Activated CD8-positive, alpha-beta memory T cell treated with anti-CD3 and anti-CD28 coated beads, Interleukin-2, amount 10 ng/mL, durations not matched to agents 7 days and 5 days (primary cell): ENCODE results near the gene TOGARAM2. TPM values are rescaled to one million over a fixed set of nuclear protein-coding genes. Genes with fewer than 3 reads are reported as not detected.
"Not testable (repeated sequence)": the region's sequence is repeated elsewhere in the genome, so short reads cannot be mapped to it uniquely, and the experiment has no call there.

Experiments
- ATAC-seq: fragments of 150-1000 bp; cut with Tn5 transposase; one replicate; pipeline ENCODE4 v1.10.0; 2021; ENCODE audit warnings: moderate library complexity
- CTCF ChIA-PET: fragments of 350-600 bp; sonication (Branson Sonifier 250); formaldehyde crosslinking; loops from one replicate; lab custom pipeline; 2021; ENCODE audit warnings: antibody characterized with exemption; lab: Charles Lee
- DNase-seq: peaks from one replicate; pipeline ENCODE4 v3.0.0-alpha.2; 2020
- H3K27ac Mint-ChIP-seq: one replicate; pipeline ENCODE4 v1.8.0; 2021; ENCODE audit warnings: mild to moderate bottlenecking, mixed read lengths
- H3K27me3 Mint-ChIP-seq: one replicate; pipeline ENCODE4 v1.8.0; 2021; ENCODE audit warnings: mixed read lengths
- H3K36me3 Mint-ChIP-seq: one replicate; pipeline ENCODE4 v1.8.0; 2021; ENCODE audit warnings: mild to moderate bottlenecking, mixed read lengths
- H3K4me1 Mint-ChIP-seq: one replicate; pipeline ENCODE4 v1.8.0; 2021; ENCODE audit warnings: mixed read lengths
- H3K4me3 Mint-ChIP-seq: one replicate; pipeline ENCODE4 v1.8.0; 2021; ENCODE audit warnings: mild to moderate bottlenecking, moderate library complexity, mixed read lengths
- H3K9me3 Mint-ChIP-seq: one replicate; pipeline ENCODE4 v1.8.0; 2022; ENCODE audit warnings: low read depth, mixed read lengths
- total RNA-seq, 2 experiments: library from RNA; stranded (reverse); gene quantifications; one replicate each; pipeline ENCODE4 v1.2.3, GENCODE V29; 2021

The TOGARAM2 gene
- total RNA-seq, 2 experiments from 2014 or later = 15.0 to 23.9 TPM

- Mint-ChIP-seq H3K9me3 (no peaks in the 10 kb centered on the region), H3K27ac (no peak overlapping the region), H3K4me1 (no peaks in the 10 kb centered on the region), H3K36me3 (no peaks in the 10 kb centered on the region), H3K4me3 (no peak overlapping the region), H3K27me3 (no peaks in the 10 kb centered on the region)
- peak; percentile 31 for DNase-seq
- ATAC-seq = no peak
- CTCF ChIA-PET = no interaction called here
Observed at GRCh38 chr2:29072251-29072650, 91.2 kb downstream of the TOGARAM2 start.

GRCh38 chr2:29072971-29073725 is 92.0 kb downstream of the TOGARAM2 start:
- no peaks in the 10 kb centered on the region for H3K27me3 Mint-ChIP-seq
- CTCF ChIA-PET = no interaction called here

DNA sequence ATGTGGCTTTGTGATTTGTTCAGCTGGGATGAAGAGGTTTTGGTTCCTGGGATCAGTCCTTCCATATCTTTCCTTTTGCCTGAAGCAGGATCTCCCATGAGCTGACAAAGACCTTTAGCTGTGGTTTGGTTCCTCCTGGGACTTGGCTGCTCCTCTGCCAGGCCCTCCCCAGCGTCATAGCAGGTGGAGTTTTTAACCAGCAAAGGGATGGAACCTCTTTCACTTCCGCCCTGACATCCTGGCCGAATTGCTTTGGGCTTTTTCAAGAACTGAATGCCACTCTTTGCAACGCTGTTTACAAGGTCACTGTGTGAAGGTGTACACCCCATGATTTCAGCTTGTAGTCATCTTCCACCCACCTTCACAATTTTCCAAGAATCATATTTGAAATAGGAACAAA is 92.8 kb downstream of the TOGARAM2 start:
- ATAC-seq (no peak), DNase-seq (peak; percentile 21)
- CTCF ChIA-PET = no interaction called here
- Mint-ChIP-seq H3K4me1 (no peaks in the 10 kb centered on the region), H3K27me3 (no peaks in the 10 kb centered on the region), H3K36me3 (no peaks in the 10 kb centered on the region), H3K9me3 (no peaks in the 10 kb centered on the region), H3K4me3 (no peak overlapping the region), H3K27ac (no peak overlapping the region)

More at GRCh38 chr2:29072971-29073725, 92.0 kb downstream of the TOGARAM2 start:
- H3K27ac Mint-ChIP-seq = no peak overlapping the region
- no peaks in the 10 kb centered on the region for H3K36me3 Mint-ChIP-seq
- no peak overlapping the region for H3K4me3 Mint-ChIP-seq
- no peaks in the 10 kb centered on the region for H3K9me3 Mint-ChIP-seq
- no peaks in the 10 kb centered on the region for H3K4me1 Mint-ChIP-seq
- ATAC-seq = no peak
- DNase-seq = peak; percentile 19

- Mint-ChIP-seq H3K27me3 (no peaks in the 10 kb centered on the region), H3K4me3 (no peak within 1 kb of the TSS), H3K27ac (no peak within 1 kb of the TSS), H3K4me1 (no peaks in the 10 kb centered on the region), H3K36me3 (no peaks in the 10 kb centered on the region), H3K9me3 (no peaks in the 10 kb centered on the region)
- CTCF ChIA-PET = no interaction called here
- ATAC-seq = no peak
- peak; percentile 9 for DNase-seq
Observed at GRCh38 chr2:29074411-29074810, 93.3 kb downstream of the TOGARAM2 start, which contains the start of gene PCARE. PCARE (minus strand) TSS chr2:29074523; CDS start chr2:29074261, 262 bp downstream.

- no peak for DNase-seq
Observed at GRCh38 chr2:29075894-29076705, 95.0 kb downstream of the TOGARAM2 start.

GRCh38 chr2:29079887-29080286 is 98.8 kb downstream of the TOGARAM2 start:
- Mint-ChIP-seq H3K27me3 (no peaks in the 10 kb centered on the region), H3K9me3 (peaks cover 3% of the 10 kb centered on the region), H3K4me1 (peaks cover 3% of the 10 kb centered on the region), H3K36me3 (peaks cover 4% of the 10 kb centered on the region), H3K4me3 (no peak overlapping the region), H3K27ac (no peak overlapping the region)
- CTCF ChIA-PET = no interaction called here
- no peak for ATAC-seq
- no peak for DNase-seq

More at GRCh38 chr2:29075894-29076705, 95.0 kb downstream of the TOGARAM2 start:
- H3K9me3 Mint-ChIP-seq = peaks cover 3% of the 10 kb centered on the region
- H3K27ac Mint-ChIP-seq = no peak overlapping the region
- ATAC-seq = no peak
- no peak overlapping the region for H3K4me3 Mint-ChIP-seq
- CTCF ChIA-PET = no interaction called here
- peaks cover 2% of the 10 kb centered on the region for H3K36me3 Mint-ChIP-seq
- H3K4me1 Mint-ChIP-seq = peaks cover 3% of the 10 kb centered on the region
- H3K27me3 Mint-ChIP-seq = no peaks in the 10 kb centered on the region

DNA sequence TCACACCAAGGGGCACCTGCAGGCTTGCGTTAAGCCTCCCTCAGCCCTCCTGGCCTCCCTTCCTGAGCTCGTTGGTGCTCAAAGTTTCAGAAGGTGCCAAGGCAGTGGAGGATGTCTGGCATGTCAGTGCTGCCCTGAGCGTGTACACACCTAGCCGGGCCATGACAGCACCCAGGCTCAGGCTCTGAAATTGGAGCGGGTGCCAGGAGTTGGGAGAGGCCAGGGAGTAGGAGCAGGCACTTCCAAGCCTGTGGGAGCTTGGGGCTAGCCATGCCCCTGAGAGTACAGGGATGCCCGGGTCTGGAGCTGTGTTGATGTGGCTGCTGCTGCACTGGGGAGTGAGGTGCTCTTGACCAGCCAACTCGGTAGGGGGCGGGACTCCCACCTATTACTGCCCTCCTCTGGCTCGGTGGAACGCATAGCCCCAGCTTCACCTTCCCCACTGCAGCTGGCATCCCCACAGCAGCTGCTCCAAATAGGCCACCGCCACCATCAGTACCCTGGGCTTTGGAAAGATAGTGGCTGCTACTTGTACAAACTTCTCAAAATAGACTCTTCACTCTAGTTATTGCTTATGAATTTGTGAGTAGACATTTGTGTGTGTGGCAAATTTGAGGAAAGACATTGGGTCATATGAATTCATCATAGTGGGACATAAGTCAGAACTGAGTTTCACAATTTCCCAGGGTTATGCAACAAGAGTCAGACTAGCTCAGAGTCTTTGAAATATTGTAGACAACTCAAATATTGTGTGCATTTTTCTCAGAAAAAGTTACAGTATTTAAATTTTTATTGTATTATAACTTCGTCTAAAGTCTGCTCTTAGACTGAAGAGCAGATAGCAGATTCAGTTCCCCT is 100.0 kb downstream of the TOGARAM2 start:
- CTCF ChIA-PET = no interaction called here
- no peak for ATAC-seq
- no peaks in the 10 kb centered on the region for H3K27me3 Mint-ChIP-seq
- DNase-seq = peak; percentile 11
- H3K4me1 Mint-ChIP-seq = peaks cover 3% of the 10 kb centered on the region
- peaks cover 3% of the 10 kb centered on the region for H3K9me3 Mint-ChIP-seq
- H3K27ac Mint-ChIP-seq = no peak overlapping the region
- peaks cover 4% of the 10 kb centered on the region for H3K36me3 Mint-ChIP-seq
- H3K4me3 Mint-ChIP-seq = no peak overlapping the region

DNA sequence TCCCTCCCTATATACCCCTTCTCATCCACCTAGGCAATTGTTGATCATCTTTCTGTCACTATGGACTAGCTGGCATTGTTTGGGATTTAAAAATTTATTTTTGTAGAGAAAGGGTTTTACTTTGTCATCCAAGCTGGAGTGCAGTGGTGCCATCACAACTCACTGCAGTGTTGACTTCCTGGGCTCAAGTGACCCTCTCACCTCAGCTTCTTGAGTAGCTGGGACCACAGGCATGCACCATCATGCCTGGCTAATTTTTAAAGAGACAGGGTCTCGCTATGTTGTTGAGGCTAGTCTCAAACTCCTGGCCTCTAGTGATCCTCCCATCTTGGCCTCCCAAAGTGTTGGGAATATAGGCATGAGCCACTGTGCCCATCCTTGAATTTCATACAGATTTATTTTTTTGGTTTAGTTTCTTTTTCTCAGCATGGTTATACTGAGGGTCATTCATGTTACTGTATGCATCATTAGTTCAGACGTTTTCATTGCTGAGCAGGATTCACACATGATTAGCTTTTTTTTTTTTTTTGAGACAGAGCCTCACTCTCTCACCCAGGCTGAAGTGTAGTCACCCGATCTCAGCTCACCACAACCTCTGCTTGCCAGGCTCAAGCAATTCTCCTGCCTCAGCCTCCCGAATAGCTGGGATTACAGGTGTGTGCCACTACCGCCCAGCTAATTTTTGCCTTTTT is 101.9 kb downstream of the TOGARAM2 start:
- H3K9me3 Mint-ChIP-seq = peaks cover 3% of the 10 kb centered on the region
- CTCF ChIA-PET = interaction anchor here (1.4 kb wide), 1 partner anchor 49 kb away, joined by 3 read pairs; no protein-coding TSS in a partner anchor
- DNase-seq = no peak
- peaks cover 4% of the 10 kb centered on the region for H3K36me3 Mint-ChIP-seq
- H3K4me1 Mint-ChIP-seq = peaks cover 3% of the 10 kb centered on the region
- H3K27ac Mint-ChIP-seq = no peak overlapping the region
- peaks cover 8% of the 10 kb centered on the region for H3K27me3 Mint-ChIP-seq
- H3K4me3 Mint-ChIP-seq = no peak overlapping the region
- no peak for ATAC-seq

DNA sequence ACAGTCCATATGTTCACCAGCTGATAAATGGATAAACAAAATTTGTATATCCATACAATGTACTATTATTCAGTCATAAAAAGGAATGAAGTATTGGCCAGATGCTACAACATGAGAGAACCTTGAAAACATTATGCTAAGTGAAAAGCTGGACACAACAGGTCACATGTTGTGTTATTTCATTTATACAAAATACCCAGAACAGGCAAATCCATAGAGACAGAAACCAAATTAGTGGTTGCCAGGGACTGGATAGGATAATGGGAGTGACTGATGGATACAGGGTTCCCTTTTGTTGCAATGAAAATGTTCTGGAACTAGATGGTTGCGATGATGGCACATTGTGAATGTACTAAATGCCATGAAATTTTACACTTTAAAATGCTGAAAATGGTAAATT is 103.5 kb downstream of the TOGARAM2 start:
- no peak overlapping the region for H3K4me3 Mint-ChIP-seq
- CTCF ChIA-PET = no interaction called here
- H3K27me3 Mint-ChIP-seq = peaks cover 17% of the 10 kb centered on the region
- H3K27ac Mint-ChIP-seq = no peak overlapping the region
- ATAC-seq (no peak), DNase-seq (no peak)
- peaks cover 3% of the 10 kb centered on the region for H3K4me1 Mint-ChIP-seq
- peaks cover 3% of the 10 kb centered on the region for H3K9me3 Mint-ChIP-seq
- H3K36me3 Mint-ChIP-seq = peaks cover 4% of the 10 kb centered on the region

- H3K9me3 Mint-ChIP-seq = not testable (repeated sequence)
Observed at GRCh38 chr2:29090311-29090710, 109.2 kb downstream of the TOGARAM2 start.

GRCh38 chr2:29096969-29097368 is 115.9 kb downstream of the TOGARAM2 start:
- H3K27ac Mint-ChIP-seq = no peak overlapping the region
- CTCF ChIA-PET = interaction anchor here (0.7 kb wide), 1 partner anchor 63 kb away, joined by 3 read pairs; no protein-coding TSS in a partner anchor
- H3K27me3 Mint-ChIP-seq = no peaks in the 10 kb centered on the region
- H3K36me3 Mint-ChIP-seq = no peaks in the 10 kb centered on the region
- H3K4me3 Mint-ChIP-seq = no peak overlapping the region
- no peak for DNase-seq
- ATAC-seq = no peak
- H3K4me1 Mint-ChIP-seq = no peaks in the 10 kb centered on the region
- H3K9me3 Mint-ChIP-seq = no peaks in the 10 kb centered on the region

More at GRCh38 chr2:29090311-29090710, 109.2 kb downstream of the TOGARAM2 start:
- CTCF ChIA-PET, H3K4me1 Mint-ChIP-seq, H3K27ac Mint-ChIP-seq, H3K36me3 Mint-ChIP-seq, ATAC-seq, DNase-seq, H3K4me3 Mint-ChIP-seq: not testable (repeated sequence)
- peaks cover 27% of the 10 kb centered on the region for H3K27me3 Mint-ChIP-seq

DNA sequence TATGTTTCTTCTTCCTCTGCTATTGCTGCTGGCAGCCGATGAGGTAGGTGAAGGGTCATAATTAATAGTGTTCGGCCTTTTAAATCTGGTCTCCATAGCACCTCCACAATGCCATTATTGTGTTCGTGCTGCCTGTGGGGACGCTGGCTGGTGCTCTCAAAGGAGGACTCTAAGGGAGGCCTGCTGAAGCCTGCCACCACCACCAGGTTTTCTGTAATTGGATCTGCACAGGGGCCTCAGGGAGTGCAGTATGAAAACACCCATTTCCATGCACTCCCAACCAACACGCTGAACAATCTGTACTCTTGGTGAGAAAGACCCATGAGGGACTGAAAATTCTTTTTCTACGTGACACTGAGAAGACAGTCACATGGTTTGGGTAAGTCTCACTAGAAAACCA is 116.5 kb downstream of the TOGARAM2 start:
- no peaks in the 10 kb centered on the region for H3K9me3 Mint-ChIP-seq
- H3K4me3 Mint-ChIP-seq = no peak overlapping the region
- no peak for DNase-seq
- H3K36me3 Mint-ChIP-seq = no peaks in the 10 kb centered on the region
- CTCF ChIA-PET = no interaction called here
- no peaks in the 10 kb centered on the region for H3K4me1 Mint-ChIP-seq
- no peaks in the 10 kb centered on the region for H3K27me3 Mint-ChIP-seq
- no peak for ATAC-seq
- H3K27ac Mint-ChIP-seq = no peak overlapping the region
